Placental epithelial cell (primary cell): Measurements from ENCODE around the gene SRF. TPM values are rescaled to one million over a fixed set of nuclear protein-coding genes. Genes with fewer than 3 reads are reported as not detected.

Source experiments
- total RNA-seq: library from RNA; depleted of rRNA; stranded (reverse); fragments of >200 nt; gene quantifications from 2 replicates; pipeline ENCODE4 v1.2.3, GENCODE V29; 2012

Gene SRF
- total RNA-seq: 11.8 and 34.7 TPM in 2 replicates

DNA sequence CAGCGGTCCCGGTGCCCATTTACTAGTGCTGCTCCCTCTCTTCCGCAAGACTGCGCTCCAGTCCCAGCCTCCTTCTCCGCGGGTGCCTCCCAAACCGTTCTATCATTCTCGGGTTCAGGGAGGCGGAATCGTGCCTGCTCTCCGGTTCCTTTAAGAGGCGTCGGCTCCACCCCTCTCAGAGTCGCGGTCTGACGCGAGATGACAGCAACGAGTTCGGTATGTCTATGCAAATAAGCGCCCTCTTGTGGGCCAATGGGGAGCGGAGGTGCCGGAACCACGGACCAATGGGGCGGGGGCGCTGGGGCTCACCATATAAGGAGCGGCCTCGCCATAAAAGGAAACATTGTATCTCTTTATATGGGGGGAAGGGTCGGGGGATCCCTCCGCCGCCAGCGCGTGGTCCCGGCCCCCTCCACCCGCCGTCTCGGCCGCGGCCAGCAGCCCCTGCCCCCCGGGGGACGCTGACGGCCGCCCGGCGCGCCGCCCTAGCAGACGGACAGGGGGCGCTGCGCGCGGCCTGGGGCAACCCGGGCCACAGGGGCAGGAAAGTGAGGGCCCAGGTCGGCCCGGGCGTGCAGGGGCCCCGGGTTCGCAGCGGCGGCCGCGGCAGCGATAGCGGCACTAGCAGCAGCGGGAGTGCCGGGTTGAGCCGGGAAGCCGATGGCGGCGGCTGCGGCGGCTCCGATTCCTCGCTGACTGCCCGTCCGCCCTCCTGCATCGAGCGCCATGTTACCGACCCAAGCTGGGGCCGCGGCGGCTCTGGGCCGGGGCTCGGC, at the start of gene SRF:
Gene SRF, plus strand, starts transcription at position 339 of the 776 bp plus-strand sequence. Its CDS starts 388 bp downstream, at position 727.

DNA sequence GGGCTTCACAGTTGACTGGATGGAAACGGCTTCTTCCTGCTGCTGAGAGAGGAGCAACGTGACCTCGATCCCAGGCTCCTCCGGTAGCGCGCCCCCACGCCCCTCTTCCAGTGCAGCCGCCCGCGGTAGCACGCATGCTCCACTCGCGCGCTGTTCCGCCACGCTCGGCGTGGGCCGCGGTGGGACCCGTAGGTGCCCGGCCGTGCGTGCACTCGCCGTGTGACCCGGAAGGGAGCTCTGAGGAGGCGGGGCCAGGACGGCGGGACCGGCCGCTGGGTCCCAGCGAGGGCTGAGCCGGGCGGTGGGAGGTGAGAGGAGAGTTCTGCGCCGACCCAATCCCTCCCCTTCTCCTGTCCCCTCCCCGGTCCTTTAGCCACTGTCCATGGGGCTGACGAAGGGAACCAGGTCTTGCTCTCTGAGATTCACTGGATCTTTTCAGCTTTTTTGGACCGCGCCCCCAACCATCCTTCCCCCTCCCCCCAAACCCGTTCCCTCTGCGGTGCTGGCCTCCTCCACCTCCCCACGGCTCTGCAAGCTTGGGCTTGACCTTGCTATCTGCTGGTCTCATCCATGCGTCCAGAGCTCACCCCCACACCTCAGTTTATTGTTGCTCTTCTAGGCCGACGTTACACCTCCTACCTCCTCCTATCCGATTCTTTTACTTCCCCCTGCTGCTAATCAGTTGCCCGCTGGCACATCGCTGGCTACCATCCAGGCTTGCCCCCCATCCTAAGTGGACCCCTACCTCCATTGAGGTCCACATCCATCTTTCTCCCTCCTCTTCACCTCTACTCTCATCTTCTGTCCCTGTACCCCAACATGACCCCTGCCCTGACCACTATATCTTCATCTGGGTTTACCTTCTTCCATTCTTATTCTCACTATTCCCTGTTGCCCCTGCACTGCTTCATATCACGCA, 11.1 kb downstream of the SRF start, which contains the start of gene CUL9:
Gene CUL9, plus strand, starts transcription at position 255 of the 919 bp plus-strand sequence. CDS start 2,115 bp downstream, outside the sequence.

DNA sequence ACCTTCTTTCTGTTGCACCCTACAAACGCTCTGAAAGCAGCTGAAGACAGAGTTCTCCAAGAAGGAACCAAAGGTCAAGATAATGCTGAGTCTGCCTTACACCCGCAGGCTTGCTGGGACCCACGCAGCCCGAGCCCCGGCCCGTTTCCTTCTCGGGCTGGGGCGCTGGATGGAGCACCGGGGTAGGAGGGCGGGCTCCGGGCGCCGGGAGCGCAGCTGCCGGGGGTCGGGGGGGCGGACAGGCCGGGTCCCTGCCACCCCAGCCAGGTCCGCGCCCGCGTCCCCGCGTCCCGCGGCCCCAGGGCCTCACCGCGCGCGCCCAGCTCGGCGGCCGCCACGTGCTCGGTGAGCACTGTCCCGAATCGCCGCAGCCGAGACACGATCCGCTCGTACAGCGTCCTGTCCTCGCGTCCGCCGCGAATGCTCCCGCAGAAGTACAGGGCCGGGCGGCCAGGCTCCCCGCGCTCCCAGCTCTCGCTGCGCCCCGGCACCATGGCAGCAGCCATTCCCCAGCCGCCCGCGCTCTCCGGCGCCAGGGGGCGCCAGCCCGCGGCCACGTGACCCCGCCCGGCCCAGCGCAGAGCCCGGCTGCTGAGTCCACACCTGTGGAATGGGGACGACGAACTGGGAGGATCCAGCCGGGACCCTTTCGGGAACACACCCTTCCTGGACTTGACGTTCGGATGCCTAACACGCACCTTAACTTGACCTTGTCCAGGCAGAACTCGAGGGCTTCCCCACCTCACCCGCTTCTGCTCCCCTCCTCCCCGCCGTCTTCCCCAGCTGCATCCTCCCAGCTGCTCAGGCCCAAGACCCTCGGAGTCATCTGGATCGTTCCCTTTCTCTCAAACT, 58.1 kb downstream of the SRF start, which contains the start of gene DNPH1:
Gene DNPH1, minus strand, starts transcription at position 531 of the 852 bp plus-strand sequence. Its CDS starts 25 bp downstream, at position 506.

Other genes with a start within 250 kb of the SRF start
- gene CNPY3, start 241.8 kb upstream of the SRF start, total RNA-seq: 37.6 and 44.8 TPM in 2 replicates
- gene GNMT, start 210.5 kb upstream of the SRF start, total RNA-seq: 0.43 TPM in 1 of 2 replicates, not detected in the other
- 49.1 and 53.0 TPM in 2 replicates for gene PEX6, start 192.1 kb upstream of the SRF start, total RNA-seq
- gene PPP2R5D, start 186.7 kb upstream of the SRF start, total RNA-seq: 39.3 and 49.2 TPM in 2 replicates
- 57.7 and 59.3 TPM in 2 replicates for gene MEA1, start 157.3 kb upstream of the SRF start, total RNA-seq
- 81.7 and 147 TPM in 2 replicates for gene KLHDC3, start 157.0 kb upstream of the SRF start, total RNA-seq
- 41.6 and 59.4 TPM in 2 replicates for gene RRP36, start 149.6 kb upstream of the SRF start, total RNA-seq
- 57.5 and 80.1 TPM in 2 replicates for gene CUL7, start 117.4 kb upstream of the SRF start, total RNA-seq
- 22.8 and 28.1 TPM in 2 replicates for gene MRPL2, start 111.8 kb upstream of the SRF start, total RNA-seq
- 40.0 and 41.2 TPM in 2 replicates for gene KLC4, start 111.6 kb upstream of the SRF start, total RNA-seq
- 844 and 868 TPM in 2 replicates for gene PTK7, start 95.0 kb upstream of the SRF start, total RNA-seq
- 32.0 and 40.4 TPM in 2 replicates for gene CUL9, start 10.9 kb downstream of the SRF start, total RNA-seq
- 42.8 and 62.0 TPM in 2 replicates for gene DNPH1, start 58.2 kb downstream of the SRF start, total RNA-seq
- under 0.01 TPM in 1 of 2 replicates, not detected in the other for gene TTBK1, start 72.2 kb downstream of the SRF start, total RNA-seq
- not detected in 2 replicates for gene SLC22A7, start 127.0 kb downstream of the SRF start, total RNA-seq
- gene CRIP3, start 137.6 kb downstream of the SRF start, total RNA-seq: 2.4 TPM in 1 of 2 replicates, not detected in the other
- gene ZNF318, start 198.4 kb downstream of the SRF start, total RNA-seq: 20.8 and 25.6 TPM in 2 replicates